ENCODE data around the gene PUM2. TPM values are rescaled to one million over a fixed set of nuclear protein-coding genes. Genes with fewer than 3 reads are reported as not detected.

The PUM2 gene
- total RNA-seq, 1 experiment from 2014 or later, result 85.6 TPM

DNA sequence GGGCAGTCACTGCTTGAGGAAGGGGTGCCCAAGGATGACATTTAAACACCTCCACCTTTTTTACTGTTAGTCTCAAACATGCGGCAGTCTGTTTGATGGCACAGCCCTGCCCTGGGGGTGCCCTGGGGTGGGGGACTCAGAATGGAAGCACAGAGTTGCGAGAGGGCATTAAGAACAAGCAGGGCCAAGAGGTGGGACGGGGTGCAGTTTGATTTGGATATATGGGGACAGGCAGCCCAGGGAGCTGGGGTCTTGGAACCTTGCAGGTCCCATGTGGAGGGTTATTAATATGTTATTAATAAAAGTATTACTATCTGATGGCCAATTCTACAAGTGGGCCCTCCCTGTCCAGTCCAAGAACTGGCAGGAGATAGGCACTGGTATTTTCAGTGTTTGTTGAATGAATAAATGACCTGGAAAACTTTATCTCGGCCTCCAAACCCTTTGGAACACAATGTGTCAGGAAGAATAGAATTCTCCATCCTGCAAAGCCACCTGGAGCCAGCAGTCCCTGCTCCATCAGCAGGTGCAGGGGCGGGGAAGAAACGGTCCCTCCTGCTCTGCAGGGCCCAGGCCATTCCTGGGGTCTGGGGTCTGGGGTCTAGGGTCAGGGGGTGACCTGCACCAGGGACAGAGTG, 150.9 kb downstream of the PUM2 start:
- H3K4me3 ChIP-seq (ENCODE audit: low read depth in 2 of 2, low read length in 2 of 2), result no peak overlapping the region
- no peaks in the 10 kb centered on the region for H3K9me3 ChIP-seq (ENCODE audit: control insufficient read depth, insufficient read depth, low read depth, low read length)
- H3K36me3 ChIP-seq (ENCODE audit: control insufficient read depth, insufficient read depth, low read length), result no peaks in the 10 kb centered on the region
- no peaks in the 10 kb centered on the region for H3K27me3 ChIP-seq (ENCODE audit: control insufficient read depth, insufficient read depth, low read length)
- BruUV-seq (replicated peaks), result no TSS peak
- ATAC-seq (no peak), DNase-seq (ENCODE audit: low read depth, low spot score) (no peak)
- intact Hi-C loops (cut with micrococcal nuclease; ENCODE audit: unreplicated experiment) (no loop called here), in situ Hi-C loops (cut with HindIII; ENCODE audit: low pct_unique_long_range_greater_than_20kb, low sequenced_read_pairs) (no loop called here)
- no peaks in the 10 kb centered on the region for H3K4me1 ChIP-seq (ENCODE audit: control insufficient read depth, insufficient read depth, low read length)
- TF ChIP-seq SIN3A (IDR thresholded peaks at IDR 0.05; ENCODE audit: borderline replicate concordance, insufficient read depth, low read depth, low read length) (no peak), CTCF (IDR thresholded peaks at IDR 0.05) (no peak), POLR2AphosphoS5 (IDR thresholded peaks at IDR 0.05; ENCODE audit: low read depth, low read length) (no peak), TCF7L2 (IDR thresholded peaks at IDR 0.05; ENCODE audit: low read depth, low read length) (no peak), REST (IDR thresholded peaks at IDR 0.05; ENCODE audit: insufficient read depth in 1 of 2, low read depth in 2 of 2, low read length in 1 of 2) (no peak)
- CTCF ChIA-PET, result no interaction called here
- POLR2A ChIA-PET, result no interaction called here
- H3K27ac ChIP-seq (ENCODE audit: low read length), result no peak overlapping the region

DNA sequence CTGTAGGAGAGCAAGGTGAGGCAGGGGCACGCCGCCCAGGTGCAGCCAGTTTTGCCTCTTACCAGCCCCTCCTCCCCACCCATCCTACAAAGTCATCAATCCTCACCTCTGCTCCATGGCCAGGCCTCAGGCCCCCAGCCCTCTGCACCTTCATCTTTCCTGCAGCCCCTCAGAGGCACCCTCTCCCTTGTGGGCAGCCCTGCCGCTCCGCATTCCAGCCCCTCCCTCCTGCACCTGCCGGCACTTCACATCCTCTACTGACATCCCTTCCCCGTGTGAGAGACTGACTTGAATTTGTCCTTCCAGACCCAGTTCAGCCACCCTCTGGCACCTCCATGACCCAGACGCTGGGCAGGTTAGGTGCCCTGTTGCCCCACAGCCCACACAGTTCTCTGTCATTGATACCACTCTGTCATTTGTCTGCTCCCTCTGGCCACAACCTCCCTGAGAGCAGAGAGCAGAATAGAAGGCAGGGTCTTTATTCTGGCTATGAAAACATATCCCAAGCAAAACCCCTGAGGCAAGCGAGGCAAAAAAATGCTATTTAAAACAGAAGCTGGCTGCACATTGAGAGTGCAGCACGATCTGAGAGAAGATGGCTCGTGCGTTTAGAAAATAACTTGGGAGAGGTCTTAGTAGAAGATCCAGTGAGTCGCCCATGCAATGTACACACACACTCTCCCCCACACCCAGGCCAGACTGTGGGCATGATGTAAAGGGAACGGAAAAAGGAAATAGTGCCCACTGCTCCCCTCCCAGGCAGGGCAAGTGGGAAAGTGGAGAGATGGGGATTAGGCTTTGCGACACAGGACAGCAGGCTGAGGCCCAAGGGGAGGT, 151.6 kb downstream of the PUM2 start:
- BruUV-seq (replicated peaks), result no TSS peak
- Histone ChIP-seq H3K27me3 (ENCODE audit: control insufficient read depth, insufficient read depth, low read length) (no peaks in the 10 kb centered on the region), H3K4me1 (ENCODE audit: control insufficient read depth, insufficient read depth, low read length) (no peaks in the 10 kb centered on the region), H3K27ac (ENCODE audit: low read length) (no peak overlapping the region), H3K4me3 (ENCODE audit: low read depth in 2 of 2, low read length in 2 of 2) (no peak overlapping the region), H3K36me3 (ENCODE audit: control insufficient read depth, insufficient read depth, low read length) (no peaks in the 10 kb centered on the region), H3K9me3 (ENCODE audit: control insufficient read depth, insufficient read depth, low read depth, low read length) (no peaks in the 10 kb centered on the region)
- in situ Hi-C loops (cut with HindIII; ENCODE audit: low pct_unique_long_range_greater_than_20kb, low sequenced_read_pairs) (no loop called here), intact Hi-C loops (cut with micrococcal nuclease; ENCODE audit: unreplicated experiment) (no loop called here)
- DNase-seq (ENCODE audit: low read depth, low spot score) (no peak), ATAC-seq (no peak)
- ChIA-PET POLR2A (no interaction called here), CTCF (no interaction called here)
- TF ChIP-seq CTCF (IDR thresholded peaks at IDR 0.05), result no peak
- TF ChIP-seq TCF7L2 (IDR thresholded peaks at IDR 0.05; ENCODE audit: low read depth, low read length), result no peak
- no peak for TF ChIP-seq REST (IDR thresholded peaks at IDR 0.05; ENCODE audit: insufficient read depth in 1 of 2, low read depth in 2 of 2, low read length in 1 of 2)
- TF ChIP-seq SIN3A (IDR thresholded peaks at IDR 0.05; ENCODE audit: borderline replicate concordance, insufficient read depth, low read depth, low read length), result no peak
- no peak for TF ChIP-seq POLR2AphosphoS5 (IDR thresholded peaks at IDR 0.05; ENCODE audit: low read depth, low read length)
